Dendritic cell treated with granulocyte-macrophage colony-stimulating factor and Interleukin-4, amounts not matched to agents 40 ng/mL and 50 ng/mL, for 4 days (primary cell): Measurements from ENCODE around the gene OR5K2.

Source experiments
- H3K27ac Mint-ChIP-seq: one replicate; pipeline ENCODE4 v1.8.0; 2022; ENCODE audit warnings: mild to moderate bottlenecking, mixed read lengths
- H3K27me3 Mint-ChIP-seq: one replicate; pipeline ENCODE4 v1.8.0; 2022; ENCODE audit warnings: mild to moderate bottlenecking, mixed read lengths
- H3K36me3 Mint-ChIP-seq: one replicate; pipeline ENCODE4 v1.8.0; 2022; ENCODE audit warnings: low read depth, mixed read lengths
- H3K4me1 Mint-ChIP-seq: one replicate; pipeline ENCODE4 v1.8.0; 2022; ENCODE audit warnings: low read depth, mixed read lengths
- H3K4me3 Mint-ChIP-seq: one replicate; pipeline ENCODE4 v1.8.0; 2022; ENCODE audit warnings: mild to moderate bottlenecking, moderate library complexity, mixed read lengths
- H3K9me3 Mint-ChIP-seq: one replicate; pipeline ENCODE4 v1.8.0; 2022; ENCODE audit warnings: mixed read lengths
- intact Hi-C: fragments of 100-400 bp; cut with micrococcal nuclease; formaldehyde crosslinking; loops from one replicate; pipeline ENCODE4 v1.15.0; 2022

The OR5K2 gene

GRCh38 chr3:98497381-98497780 is at the start of gene OR5K2:
OR5K2 (plus strand) TSS chr3:98497681; CDS start chr3:98497681, 0 bp downstream.
- H3K4me3 Mint-ChIP-seq: no peak within 1 kb of the TSS
- intact Hi-C loops: no loop called here

GRCh38 chr3:98449606-98450193 is 47.8 kb upstream of the OR5K2 start:
- no peaks in the 10 kb centered on the region for H3K4me1 Mint-ChIP-seq
- H3K27ac Mint-ChIP-seq: no peak overlapping the region
- H3K27me3 Mint-ChIP-seq: no peaks in the 10 kb centered on the region
- no peaks in the 10 kb centered on the region for H3K36me3 Mint-ChIP-seq
- no peak overlapping the region for H3K4me3 Mint-ChIP-seq
- H3K9me3 Mint-ChIP-seq: no peaks in the 10 kb centered on the region
- intact Hi-C loops: no loop called here

More at GRCh38 chr3:98497381-98497780, at the start of gene OR5K2:
- H3K36me3 Mint-ChIP-seq: no peaks in the 10 kb centered on the region
- peaks cover 1% of the 10 kb centered on the region for H3K27me3 Mint-ChIP-seq
- no peaks in the 10 kb centered on the region for H3K9me3 Mint-ChIP-seq
- H3K27ac Mint-ChIP-seq: no peak within 1 kb of the TSS
- no peaks in the 10 kb centered on the region for H3K4me1 Mint-ChIP-seq

GRCh38 chr3:98450372-98450771 is 47.1 kb upstream of the OR5K2 start:
- Mint-ChIP-seq H3K4me1 (no peaks in the 10 kb centered on the region), H3K27ac (no peak overlapping the region), H3K27me3 (no peaks in the 10 kb centered on the region), H3K36me3 (no peaks in the 10 kb centered on the region), H3K4me3 (no peak overlapping the region), H3K9me3 (no peaks in the 10 kb centered on the region)
- intact Hi-C loops: no loop called here

GRCh38 chr3:98453827-98454226 is 43.7 kb upstream of the OR5K2 start:
- Mint-ChIP-seq H3K4me1 (no peaks in the 10 kb centered on the region), H3K27me3 (peaks cover 2% of the 10 kb centered on the region), H3K27ac (no peak overlapping the region), H3K9me3 (no peaks in the 10 kb centered on the region), H3K36me3 (no peaks in the 10 kb centered on the region), H3K4me3 (no peak overlapping the region)
- intact Hi-C loops: no loop called here

GRCh38 chr3:98454929-98455328 is 42.6 kb upstream of the OR5K2 start:
- Mint-ChIP-seq H3K27ac (no peak overlapping the region), H3K9me3 (no peaks in the 10 kb centered on the region), H3K36me3 (no peaks in the 10 kb centered on the region), H3K27me3 (peaks cover 2% of the 10 kb centered on the region), H3K4me1 (no peaks in the 10 kb centered on the region), H3K4me3 (no peak overlapping the region)
- intact Hi-C loops: no loop called here

- peaks cover 2% of the 10 kb centered on the region for H3K27me3 Mint-ChIP-seq
- H3K4me1 Mint-ChIP-seq: no peaks in the 10 kb centered on the region
- intact Hi-C loops: no loop called here
- H3K36me3 Mint-ChIP-seq: no peaks in the 10 kb centered on the region
- no peak overlapping the region for H3K27ac Mint-ChIP-seq
- no peak overlapping the region for H3K4me3 Mint-ChIP-seq
- no peaks in the 10 kb centered on the region for H3K9me3 Mint-ChIP-seq
Observed at GRCh38 chr3:98457543-98457942, 39.9 kb upstream of the OR5K2 start.

- no peaks in the 10 kb centered on the region for H3K36me3 Mint-ChIP-seq
- H3K4me1 Mint-ChIP-seq: no peaks in the 10 kb centered on the region
- H3K27ac Mint-ChIP-seq: no peak overlapping the region
- peaks cover 2% of the 10 kb centered on the region for H3K27me3 Mint-ChIP-seq
- no peaks in the 10 kb centered on the region for H3K9me3 Mint-ChIP-seq
- intact Hi-C loops: no loop called here
- H3K4me3 Mint-ChIP-seq: no peak overlapping the region
Observed at GRCh38 chr3:98460220-98460619, 37.3 kb upstream of the OR5K2 start.

GRCh38 chr3:98462901-98463300 is 34.6 kb upstream of the OR5K2 start, which contains the start of gene OR5K1:
OR5K1 (plus strand) TSS chr3:98463201; CDS start chr3:98469577, 6,376 bp downstream.
- Mint-ChIP-seq H3K9me3 (no peaks in the 10 kb centered on the region), H3K4me1 (no peaks in the 10 kb centered on the region), H3K4me3 (no peak within 1 kb of the TSS), H3K27me3 (no peaks in the 10 kb centered on the region), H3K27ac (no peak within 1 kb of the TSS), H3K36me3 (no peaks in the 10 kb centered on the region)
- intact Hi-C loops: no loop called here

- peaks cover 1% of the 10 kb centered on the region for H3K27me3 Mint-ChIP-seq
- H3K4me1 Mint-ChIP-seq: no peaks in the 10 kb centered on the region
- H3K36me3 Mint-ChIP-seq: no peaks in the 10 kb centered on the region
- intact Hi-C loops: no loop called here
- no peak overlapping the region for H3K4me3 Mint-ChIP-seq
- H3K27ac Mint-ChIP-seq: no peak overlapping the region
- peaks cover 43% of the 10 kb centered on the region for H3K9me3 Mint-ChIP-seq
Observed at GRCh38 chr3:98482717-98483482, 14.6 kb upstream of the OR5K2 start.

- H3K4me3 Mint-ChIP-seq: no peak overlapping the region
- no peaks in the 10 kb centered on the region for H3K36me3 Mint-ChIP-seq
- peaks cover 50% of the 10 kb centered on the region for H3K9me3 Mint-ChIP-seq
- intact Hi-C loops: no loop called here
- peaks cover 1% of the 10 kb centered on the region for H3K27me3 Mint-ChIP-seq
- H3K27ac Mint-ChIP-seq: no peak overlapping the region
- no peaks in the 10 kb centered on the region for H3K4me1 Mint-ChIP-seq
Observed at GRCh38 chr3:98483626-98484025, 13.9 kb upstream of the OR5K2 start.

- H3K27ac Mint-ChIP-seq: no peak overlapping the region
- intact Hi-C loops: no loop called here
- H3K4me1 Mint-ChIP-seq: no peaks in the 10 kb centered on the region
- no peaks in the 10 kb centered on the region for H3K36me3 Mint-ChIP-seq
- H3K9me3 Mint-ChIP-seq: no peaks in the 10 kb centered on the region
- H3K27me3 Mint-ChIP-seq: no peaks in the 10 kb centered on the region
- H3K4me3 Mint-ChIP-seq: no peak overlapping the region
Observed at GRCh38 chr3:98500019-98500418, 2.5 kb downstream of the OR5K2 start.

GRCh38 chr3:98501270-98501669 is 3.8 kb downstream of the OR5K2 start:
- Mint-ChIP-seq H3K4me1 (no peaks in the 10 kb centered on the region), H3K4me3 (no peak overlapping the region)

GRCh38 chr3:98501863-98502576 is 4.5 kb downstream of the OR5K2 start:
- intact Hi-C loops: no loop called here

More at GRCh38 chr3:98501270-98501669, 3.8 kb downstream of the OR5K2 start:
- Mint-ChIP-seq H3K27me3 (no peaks in the 10 kb centered on the region), H3K9me3 (no peaks in the 10 kb centered on the region), H3K36me3 (no peaks in the 10 kb centered on the region), H3K27ac (no peak overlapping the region)
- intact Hi-C loops: no loop called here

GRCh38 chr3:98504539-98504938 is 7.1 kb downstream of the OR5K2 start:
- no peaks in the 10 kb centered on the region for H3K27me3 Mint-ChIP-seq
- no peak overlapping the region for H3K4me3 Mint-ChIP-seq
- H3K9me3 Mint-ChIP-seq: no peaks in the 10 kb centered on the region
- H3K4me1 Mint-ChIP-seq: no peaks in the 10 kb centered on the region
- H3K36me3 Mint-ChIP-seq: peaks cover 6% of the 10 kb centered on the region
- H3K27ac Mint-ChIP-seq: no peak overlapping the region
- intact Hi-C loops: no loop called here

More at GRCh38 chr3:98501863-98502576, 4.5 kb downstream of the OR5K2 start:
- Mint-ChIP-seq H3K4me1 (no peaks in the 10 kb centered on the region), H3K9me3 (no peaks in the 10 kb centered on the region), H3K36me3 (no peaks in the 10 kb centered on the region), H3K27ac (no peak overlapping the region), H3K27me3 (no peaks in the 10 kb centered on the region), H3K4me3 (no peak overlapping the region)
